MM.1S (cell line): Measurements from ENCODE around the gene RPUSD4.

Experiments
- CTCF ChIP-seq: fragments of 300-600 bp; sonication (generic); IDR thresholded peaks from 2 replicates; pipeline ENCODE4 v1.5.1; 2016; ENCODE audit warnings: antibody characterized with exemption, low read length, mixed read lengths
- EZH2phosphoT487 ChIP-seq: fragments of 300-600 bp; sonication (generic); IDR thresholded peaks from 2 replicates; pipeline ENCODE4 v1.6.1; 2018; ENCODE audit warnings: antibody characterized with exemption, low read length

GRCh38 chr11:126175393-126175792, 36.1 kb downstream of the RPUSD4 start:
- TF ChIP-seq CTCF (no peak), EZH2phosphoT487 (no peak)
